PC-9 (cell line): ENCODE measurements around the gene AMH.

Experiments
- EZH2 ChIP-seq: fragments of 200-600 bp; sonication (generic); IDR thresholded peaks from 2 replicates; pipeline ENCODE4 v1.8.0; 2017; ENCODE audit warnings: antibody characterized with exemption, low read depth
- TF ChIP-seq, protein P1 (sequence below): fragments of 200-600 bp; sonication (generic); conservative IDR thresholded peaks from 2 replicates; pipeline ENCODE4 v1.6.1; 2017; ENCODE audit warnings: mixed run types, antibody characterized with exemption, mild to moderate bottlenecking, moderate library complexity

- TF ChIP-seq, protein P1, sequence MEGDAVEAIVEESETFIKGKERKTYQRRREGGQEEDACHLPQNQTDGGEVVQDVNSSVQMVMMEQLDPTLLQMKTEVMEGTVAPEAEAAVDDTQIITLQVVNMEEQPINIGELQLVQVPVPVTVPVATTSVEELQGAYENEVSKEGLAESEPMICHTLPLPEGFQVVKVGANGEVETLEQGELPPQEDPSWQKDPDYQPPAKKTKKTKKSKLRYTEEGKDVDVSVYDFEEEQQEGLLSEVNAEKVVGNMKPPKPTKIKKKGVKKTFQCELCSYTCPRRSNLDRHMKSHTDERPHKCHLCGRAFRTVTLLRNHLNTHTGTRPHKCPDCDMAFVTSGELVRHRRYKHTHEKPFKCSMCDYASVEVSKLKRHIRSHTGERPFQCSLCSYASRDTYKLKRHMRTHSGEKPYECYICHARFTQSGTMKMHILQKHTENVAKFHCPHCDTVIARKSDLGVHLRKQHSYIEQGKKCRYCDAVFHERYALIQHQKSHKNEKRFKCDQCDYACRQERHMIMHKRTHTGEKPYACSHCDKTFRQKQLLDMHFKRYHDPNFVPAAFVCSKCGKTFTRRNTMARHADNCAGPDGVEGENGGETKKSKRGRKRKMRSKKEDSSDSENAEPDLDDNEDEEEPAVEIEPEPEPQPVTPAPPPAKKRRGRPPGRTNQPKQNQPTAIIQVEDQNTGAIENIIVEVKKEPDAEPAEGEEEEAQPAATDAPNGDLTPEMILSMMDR = no peak
- no peak for TF ChIP-seq EZH2
Measured at GRCh38 chr19:2230807-2231533, 18.2 kb upstream of the AMH start.
